Spinal cord (tissue), 10 donors: ENCODE results near the gene FAT2. TPM values are rescaled to one million over a fixed set of nuclear protein-coding genes. Genes with fewer than 3 reads are reported as not detected.

Source experiments
- DNase-seq, 6 donors: peaks; one replicate each; pipeline versions ENCODE4 v3.0.0 to v3.0.0-alpha.2; 2013 to 2015; ENCODE audit warnings: low spot score in 6 of 6, low read depth in 4 of 6
- H3K27ac ChIP-seq: one replicate; pipeline ENCODE4 v1.5.1; 2013; ENCODE audit warnings: low read depth, low read length, control low read depth
- H3K27me3 ChIP-seq: one replicate; pipeline ENCODE4 v1.6.1; 2013; ENCODE audit warnings: low read length; ENCODE audit not compliant: control insufficient read depth, insufficient read depth
- H3K36me3 ChIP-seq: one replicate; pipeline ENCODE4 v1.6.1; 2013; ENCODE audit warnings: low read length; ENCODE audit not compliant: control insufficient read depth, insufficient read depth
- H3K4me1 ChIP-seq: one replicate; pipeline ENCODE4 v1.6.1; 2013; ENCODE audit warnings: low read length; ENCODE audit not compliant: control insufficient read depth, insufficient read depth
- H3K4me3 ChIP-seq: one replicate; pipeline ENCODE4 v1.5.1; 2013; ENCODE audit warnings: low read depth, low read length, control low read depth
- H3K9me3 ChIP-seq: one replicate; pipeline ENCODE4 v1.6.1; 2013; ENCODE audit warnings: low read length; ENCODE audit not compliant: control insufficient read depth, insufficient read depth
- WGBS: methylation state at CpG from one replicate; pipeline ENCODE4 v1.1.5; 2013; ENCODE audit warnings: missing lambda C conversion rate; ENCODE audit not compliant: insufficient coverage; 5-methylcytosine and 5-hydroxymethylcytosine counted together
- polyA plus RNA-seq, 2 donors: library from polyadenylated mRNA; unstranded; fragments of 120-200 nt; gene quantifications; one replicate each; pipeline ENCODE4 v1.2.1, GENCODE V29; 2013; ENCODE audit not compliant: insufficient read length in 2 of 2
- total RNA-seq, 2 donors: library from RNA; depleted of rRNA in 1 of 2; stranded (reverse); fragments of 120-200 nt in 1 of 2; fragments of >200 nt in 1 of 2; gene quantifications; one replicate each; pipeline versions ENCODE4 v1.2.3 to v1.2.4, GENCODE V29; 2013 to 2014
- donor health status: healthy.

FAT2 gene
- total and polyA plus RNA-seq, 4 donors, result 0.82 to 32.6 (median 4.2) TPM

DNA sequence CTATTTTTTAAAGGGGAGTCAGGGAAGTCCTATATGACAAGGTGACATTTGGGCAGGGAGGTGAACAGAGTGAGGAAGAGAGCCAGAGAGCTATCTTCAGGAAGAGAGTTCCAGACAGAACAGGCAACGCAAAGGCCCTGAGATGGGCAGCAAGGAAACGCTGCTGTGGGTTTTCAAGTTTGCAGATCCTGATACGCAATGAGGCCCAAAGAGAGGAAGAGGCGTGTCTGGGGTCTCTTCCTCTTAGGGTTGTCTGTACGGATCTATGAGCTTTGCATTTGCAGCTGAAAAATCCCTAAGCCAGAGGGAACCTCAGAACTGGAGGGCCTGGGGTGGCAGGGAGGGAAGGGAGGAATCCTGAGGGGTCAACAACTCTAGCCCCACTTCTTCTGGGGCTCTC, 13.6 kb downstream of the FAT2 start:
- Histone ChIP-seq H3K27ac (no peak overlapping the region), H3K27me3 (no peaks in the 10 kb centered on the region), H3K9me3 (no peaks in the 10 kb centered on the region), H3K4me1 (peaks cover 7% of the 10 kb centered on the region), H3K4me3 (no peak overlapping the region), H3K36me3 (no peaks in the 10 kb centered on the region)
- no peak for DNase-seq
- WGBS, result 72% methylated on average over 4 of the region's 5 CpGs

- Histone ChIP-seq H3K27ac (no peak overlapping the region), H3K4me3 (no peak overlapping the region), H3K27me3 (no peaks in the 10 kb centered on the region), H3K9me3 (no peaks in the 10 kb centered on the region), H3K36me3 (no peaks in the 10 kb centered on the region), H3K4me1 (no peaks in the 10 kb centered on the region)
- WGBS, result no CpG with 5 or more reads among the region's 1 CpG
- no peak for DNase-seq
Observed at GRCh38 chr5:151574444-151574996, 16.6 kb downstream of the FAT2 start.

DNA sequence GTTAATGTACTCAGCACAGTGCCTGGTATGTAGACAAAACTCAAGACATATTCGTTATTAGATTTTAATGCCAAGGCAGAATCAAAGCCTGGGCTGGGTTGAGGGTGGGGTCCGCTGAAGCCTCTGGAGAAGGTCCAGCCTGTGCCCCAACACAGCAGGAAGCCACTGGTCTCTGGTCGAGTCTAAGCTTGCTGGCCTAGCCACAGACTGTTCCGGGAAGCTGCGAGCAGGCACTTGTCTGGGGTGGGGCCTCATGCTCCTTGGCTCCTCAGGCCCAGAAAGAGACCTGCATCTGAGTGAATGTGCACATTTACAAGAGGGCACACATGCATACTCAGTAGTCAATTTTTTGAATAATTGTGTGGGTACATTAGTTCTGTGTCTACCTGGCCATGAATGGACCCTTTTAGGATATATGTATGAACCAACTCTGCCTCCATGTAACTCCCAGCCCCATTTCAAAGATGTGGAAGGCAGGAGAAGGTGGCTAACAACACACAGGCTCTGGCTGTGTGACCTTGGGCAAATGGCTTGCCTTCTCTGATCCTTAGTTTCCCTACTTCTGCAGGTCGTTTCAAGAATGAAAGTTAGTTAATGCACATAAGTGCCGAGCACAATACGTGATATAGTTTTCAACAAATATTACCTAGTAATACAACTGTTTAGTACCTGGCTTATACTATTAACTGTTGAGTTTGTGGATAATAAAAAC, 18.3 kb downstream of the FAT2 start:
- H3K27ac ChIP-seq, result no peak overlapping the region
- H3K4me1 ChIP-seq, result no peaks in the 10 kb centered on the region
- WGBS, result 87% methylated on average over 5 of the region's 8 CpGs
- H3K4me3 ChIP-seq, result no peak overlapping the region
- no peak for DNase-seq
- H3K27me3 ChIP-seq, result no peaks in the 10 kb centered on the region
- no peaks in the 10 kb centered on the region for H3K9me3 ChIP-seq
- no peaks in the 10 kb centered on the region for H3K36me3 ChIP-seq

DNA sequence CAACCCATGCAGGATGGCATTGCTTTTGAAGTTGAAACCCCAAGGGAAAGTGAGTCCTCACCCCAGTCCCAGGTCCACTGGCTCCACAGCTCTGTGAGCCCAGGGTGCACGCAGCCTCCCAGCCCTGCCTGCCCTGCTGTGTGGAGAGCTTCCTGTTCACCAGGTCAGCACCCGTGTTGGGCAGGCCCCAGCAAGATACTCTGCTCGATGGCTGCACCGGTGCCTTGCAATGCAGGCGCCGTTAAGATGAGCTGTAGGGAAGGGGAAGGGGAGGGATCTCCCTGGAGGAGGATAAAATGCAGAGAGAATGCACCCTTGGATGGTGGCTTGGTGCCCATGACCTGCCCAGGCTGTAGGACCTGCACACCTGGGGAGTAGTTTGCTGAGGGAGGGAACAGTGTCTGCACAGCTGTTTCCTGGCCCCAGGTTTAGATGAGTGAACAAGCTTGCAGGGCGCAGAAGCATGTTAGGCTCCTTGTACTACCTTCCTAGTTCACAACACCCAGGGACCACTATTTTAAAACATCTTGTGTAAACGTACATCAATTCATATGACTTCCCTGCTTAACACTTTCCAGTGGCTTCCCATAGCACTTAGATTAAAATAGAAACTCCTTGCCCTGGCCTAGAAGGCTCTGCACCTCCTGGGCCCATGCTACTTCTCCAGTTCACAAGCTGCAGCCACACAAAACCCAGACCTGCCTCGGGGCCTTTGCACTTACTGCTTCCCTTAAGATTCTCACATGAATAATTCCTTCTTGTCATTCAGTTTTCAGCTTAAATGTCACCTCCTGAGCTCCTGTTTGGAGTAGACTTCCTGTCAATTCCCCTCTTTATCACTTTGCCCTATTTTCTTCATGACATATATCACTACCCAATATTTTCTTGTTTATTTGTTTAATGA, 19.6 kb downstream of the FAT2 start:
- WGBS, result 57% methylated on average over 8 of the region's 9 CpGs

DNA sequence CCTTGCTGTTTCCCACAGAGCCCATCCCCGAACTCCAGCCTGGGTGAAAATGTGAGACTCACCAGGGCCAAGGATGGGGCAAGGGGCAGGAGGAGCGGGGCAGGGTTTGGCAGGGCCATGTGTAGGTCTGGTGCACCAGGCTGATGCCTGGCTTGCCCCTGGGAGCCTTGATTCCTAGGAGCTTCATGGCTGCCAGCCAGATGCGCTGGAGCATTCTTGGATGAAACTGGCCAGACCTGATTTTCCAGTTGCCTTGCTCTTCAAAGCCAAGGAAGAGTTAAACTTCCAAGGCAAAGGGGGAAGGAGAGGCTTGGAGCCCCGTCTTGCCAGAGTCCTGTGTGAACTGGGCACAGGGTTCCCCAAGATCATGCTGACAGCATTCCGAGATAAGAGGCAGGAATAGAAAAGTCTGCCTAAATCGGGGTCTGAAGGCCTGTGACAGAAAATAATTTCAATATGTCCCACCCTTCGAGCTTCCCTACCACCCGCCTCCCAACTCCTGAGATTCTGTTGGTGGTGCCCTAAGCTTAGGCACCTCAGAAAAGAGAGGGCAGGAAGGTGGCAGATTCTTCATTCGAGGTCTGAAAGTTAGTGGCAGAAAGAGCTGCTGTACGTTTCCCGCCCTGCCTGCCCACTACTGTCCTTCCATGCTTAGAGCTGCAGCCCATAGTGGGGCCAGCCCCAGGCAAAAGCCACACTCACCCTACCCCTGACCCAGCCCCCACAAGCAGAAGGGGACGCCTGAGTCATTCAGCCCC, 20.4 kb downstream of the FAT2 start:
- 83% methylated on average over 7 of the region's 12 CpGs for WGBS
- Histone ChIP-seq H3K27me3 (no peaks in the 10 kb centered on the region), H3K4me1 (no peaks in the 10 kb centered on the region), H3K36me3 (no peaks in the 10 kb centered on the region), H3K9me3 (no peaks in the 10 kb centered on the region), H3K4me3 (no peak overlapping the region), H3K27ac (no peak overlapping the region)
- DNase-seq, result no peak

More for the DNA sequence above, 19.6 kb downstream of the FAT2 start:
- Histone ChIP-seq H3K27ac (no peak overlapping the region), H3K27me3 (no peaks in the 10 kb centered on the region), H3K4me1 (no peaks in the 10 kb centered on the region), H3K36me3 (no peaks in the 10 kb centered on the region), H3K4me3 (no peak overlapping the region), H3K9me3 (no peaks in the 10 kb centered on the region)
- DNase-seq, result no peak

DNA sequence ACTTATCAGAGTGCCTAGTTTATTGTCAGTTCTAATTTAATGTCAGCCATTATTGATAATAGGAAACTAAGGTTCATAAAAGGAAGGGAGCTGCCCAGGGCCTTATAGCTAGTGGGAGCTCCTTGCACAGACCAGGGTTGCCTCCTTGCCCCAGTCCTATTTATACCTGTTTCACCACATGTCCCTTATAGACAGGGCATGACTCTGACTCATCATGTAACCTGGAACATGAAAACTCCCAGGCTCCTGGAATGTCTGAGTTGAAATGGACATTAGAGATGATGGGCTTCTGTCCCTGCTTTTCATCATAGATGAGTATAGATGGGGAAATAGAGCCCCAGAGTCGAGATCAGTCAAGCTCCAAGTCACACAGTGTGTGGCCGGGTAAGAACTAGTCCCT, 21.1 kb downstream of the FAT2 start:
- H3K36me3 ChIP-seq, result no peaks in the 10 kb centered on the region
- WGBS, result 100% methylated on average over 1 of the region's 2 CpGs
- no peaks in the 10 kb centered on the region for H3K27me3 ChIP-seq
- H3K27ac ChIP-seq, result no peak overlapping the region
- no peak overlapping the region for H3K4me3 ChIP-seq
- no peaks in the 10 kb centered on the region for H3K9me3 ChIP-seq
- no peaks in the 10 kb centered on the region for H3K4me1 ChIP-seq
- no peak for DNase-seq

DNA sequence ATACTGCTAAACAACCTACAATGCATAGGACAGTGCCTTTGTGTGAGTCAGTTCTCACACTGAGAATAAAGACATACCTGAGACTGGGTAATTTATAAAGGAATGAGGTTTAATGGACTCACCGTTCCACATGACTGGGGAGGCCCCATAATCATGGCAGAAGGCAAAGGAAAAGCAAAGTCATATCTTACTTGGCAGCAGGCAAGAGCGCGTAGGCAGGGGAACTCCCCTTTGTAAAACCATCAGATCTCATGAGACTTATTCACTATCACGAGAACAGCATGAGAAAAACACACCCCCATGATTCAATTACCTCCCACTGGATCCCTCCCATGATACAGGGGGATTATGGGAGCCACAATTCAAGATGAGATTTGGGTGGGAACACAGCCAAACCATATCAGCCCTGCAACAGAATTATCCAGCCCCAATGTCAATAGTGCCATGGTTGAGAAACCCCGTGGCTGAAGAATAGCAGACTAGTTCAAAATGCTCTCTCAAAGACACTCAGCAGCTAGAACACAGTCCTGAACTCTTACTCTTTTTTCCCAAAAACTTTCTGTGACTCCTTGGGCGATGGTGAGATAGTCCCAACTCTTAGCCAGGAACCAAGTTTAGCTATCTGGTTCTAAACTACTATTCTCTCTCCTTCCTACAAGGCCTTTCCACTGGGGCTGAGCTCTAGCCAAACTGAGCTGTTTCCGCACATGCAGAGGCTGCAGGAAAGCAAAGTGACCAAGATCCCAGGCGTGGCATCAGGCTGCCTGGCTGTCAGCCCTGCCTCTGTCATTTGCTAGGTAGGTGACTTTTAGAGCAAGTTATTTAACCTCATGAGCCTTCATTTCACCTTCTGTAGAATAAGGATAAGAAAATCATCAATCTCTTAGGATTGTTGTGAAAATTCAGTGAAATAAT, 21.7 kb downstream of the FAT2 start:
- no peak for DNase-seq
- no peaks in the 10 kb centered on the region for H3K36me3 ChIP-seq
- H3K9me3 ChIP-seq, result no peaks in the 10 kb centered on the region
- H3K27me3 ChIP-seq, result no peaks in the 10 kb centered on the region
- WGBS, result 74% methylated on average over 2 of the region's 8 CpGs
- H3K4me1 ChIP-seq, result no peaks in the 10 kb centered on the region
- no peak overlapping the region for H3K27ac ChIP-seq
- H3K4me3 ChIP-seq, result no peak overlapping the region

DNA sequence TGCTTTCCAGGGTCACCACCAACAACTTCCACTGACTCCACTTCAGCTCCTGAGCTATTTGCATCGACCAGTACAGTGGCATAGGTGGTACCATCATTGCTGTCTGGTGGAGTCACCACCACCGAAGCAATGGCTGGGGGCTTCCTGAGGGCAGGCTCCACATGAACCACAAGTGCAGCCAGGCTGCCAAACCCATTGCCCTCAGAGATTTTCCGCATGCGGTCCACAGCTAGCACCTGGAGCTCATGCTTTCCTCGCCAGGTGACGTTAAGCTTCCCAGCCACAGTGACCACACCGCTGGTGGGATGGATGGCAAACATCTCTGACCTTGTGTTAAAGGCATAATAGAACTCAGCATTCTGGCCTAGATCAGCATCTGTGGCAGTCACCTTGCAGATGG, 23.1 kb downstream of the FAT2 start:
- no peak for DNase-seq
- Histone ChIP-seq H3K4me1 (no peaks in the 10 kb centered on the region), H3K27ac (no peak overlapping the region), H3K36me3 (no peaks in the 10 kb centered on the region), H3K4me3 (no peak overlapping the region), H3K9me3 (no peaks in the 10 kb centered on the region), H3K27me3 (no peaks in the 10 kb centered on the region)
- WGBS, result 82% methylated on average over 7 of the region's 7 CpGs
